Fibroblast of pulmonary artery (primary cell): ENCODE results near the gene SDK2.

Experiments used
- DNase-seq: peaks from one replicate; pipeline ENCODE4 v3.0.0-alpha.2; 2010; ENCODE audit warnings: low read depth
- H3K4me3 ChIP-seq: replicated peaks from 2 replicates; pipeline ENCODE4 v1.5.1; 2011; ENCODE audit warnings: low read depth, mild to moderate bottlenecking, control low read depth, low read length, moderate library complexity
- TF ChIP-seq, protein P1 (sequence below): IDR thresholded peaks from 2 replicates; pipeline ENCODE4 v1.5.1; 2011; ENCODE audit warnings: mild to moderate bottlenecking, control low read depth, low read length, inconsistent platforms; ENCODE audit errors: missing control alignments

Gene SDK2

DNA sequence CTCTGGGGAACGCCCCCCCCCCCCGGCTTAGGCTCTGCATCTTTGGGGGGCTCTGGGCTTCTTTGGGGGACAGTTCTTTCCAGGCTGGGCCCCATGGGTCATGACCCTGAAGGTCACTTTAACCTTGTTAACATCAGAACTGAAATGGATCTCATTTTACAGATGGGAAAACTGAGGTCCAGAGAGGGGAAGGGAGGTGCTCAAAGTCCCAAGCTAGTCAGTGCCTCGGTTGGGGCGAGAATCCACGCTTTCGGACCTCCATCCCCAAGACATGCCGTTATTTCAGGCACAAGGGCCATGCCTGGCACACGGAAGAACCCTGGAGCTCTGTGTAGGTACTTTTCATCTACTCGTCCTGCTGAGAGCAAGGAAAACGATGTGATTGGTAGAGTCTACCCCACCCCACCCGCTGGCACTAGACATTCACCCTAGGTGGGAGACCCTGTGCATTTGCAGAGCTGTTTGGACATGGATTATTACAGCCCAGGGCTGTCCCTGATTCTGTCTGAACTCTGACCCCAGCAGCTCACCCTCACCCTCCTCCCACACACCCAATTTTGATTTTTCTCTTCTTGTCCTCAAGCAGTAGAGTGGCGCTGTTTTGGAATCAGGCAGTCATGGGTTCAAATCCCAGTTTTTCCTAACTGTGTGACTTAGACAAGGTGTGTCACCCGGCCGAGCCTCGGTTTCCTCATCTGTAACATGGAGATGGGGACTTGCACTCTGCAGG is 177.4 kb downstream of the SDK2 start:
- no peak for DNase-seq
- no peak overlapping the region for H3K4me3 ChIP-seq
- TF ChIP-seq, protein P1, sequence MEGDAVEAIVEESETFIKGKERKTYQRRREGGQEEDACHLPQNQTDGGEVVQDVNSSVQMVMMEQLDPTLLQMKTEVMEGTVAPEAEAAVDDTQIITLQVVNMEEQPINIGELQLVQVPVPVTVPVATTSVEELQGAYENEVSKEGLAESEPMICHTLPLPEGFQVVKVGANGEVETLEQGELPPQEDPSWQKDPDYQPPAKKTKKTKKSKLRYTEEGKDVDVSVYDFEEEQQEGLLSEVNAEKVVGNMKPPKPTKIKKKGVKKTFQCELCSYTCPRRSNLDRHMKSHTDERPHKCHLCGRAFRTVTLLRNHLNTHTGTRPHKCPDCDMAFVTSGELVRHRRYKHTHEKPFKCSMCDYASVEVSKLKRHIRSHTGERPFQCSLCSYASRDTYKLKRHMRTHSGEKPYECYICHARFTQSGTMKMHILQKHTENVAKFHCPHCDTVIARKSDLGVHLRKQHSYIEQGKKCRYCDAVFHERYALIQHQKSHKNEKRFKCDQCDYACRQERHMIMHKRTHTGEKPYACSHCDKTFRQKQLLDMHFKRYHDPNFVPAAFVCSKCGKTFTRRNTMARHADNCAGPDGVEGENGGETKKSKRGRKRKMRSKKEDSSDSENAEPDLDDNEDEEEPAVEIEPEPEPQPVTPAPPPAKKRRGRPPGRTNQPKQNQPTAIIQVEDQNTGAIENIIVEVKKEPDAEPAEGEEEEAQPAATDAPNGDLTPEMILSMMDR = no peak

GRCh38 chr17:73465953-73466230 is 178.4 kb downstream of the SDK2 start:
- no peak for DNase-seq
- TF ChIP-seq, protein P1 = no peak
- H3K4me3 ChIP-seq = no peak overlapping the region

GRCh38 chr17:73465130-73465952 is 178.9 kb downstream of the SDK2 start:
- DNase-seq = no peak
- TF ChIP-seq, protein P1 = no peak
- no peak overlapping the region for H3K4me3 ChIP-seq

DNA sequence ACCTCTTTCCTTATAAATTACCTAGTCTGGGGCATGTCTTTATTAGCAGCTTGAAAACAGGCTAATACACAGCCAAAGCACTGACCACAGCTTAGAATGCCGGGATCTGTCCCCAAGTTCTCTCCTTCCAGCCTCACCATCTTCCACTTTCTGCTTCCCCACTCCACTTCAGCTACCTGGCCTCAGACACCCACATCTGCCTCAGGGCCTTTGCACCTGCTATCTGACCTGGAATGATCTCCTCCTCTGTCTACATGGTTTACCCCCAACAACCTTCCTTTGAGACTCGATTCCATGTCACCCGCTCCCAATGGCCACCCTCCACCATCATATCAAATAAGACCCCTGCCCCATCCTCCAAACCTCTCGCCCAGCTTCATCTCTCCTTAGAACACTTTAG is 179.8 kb downstream of the SDK2 start:
- DNase-seq = no peak
- TF ChIP-seq, protein P1 = no peak
- H3K4me3 ChIP-seq = no peak overlapping the region

DNA sequence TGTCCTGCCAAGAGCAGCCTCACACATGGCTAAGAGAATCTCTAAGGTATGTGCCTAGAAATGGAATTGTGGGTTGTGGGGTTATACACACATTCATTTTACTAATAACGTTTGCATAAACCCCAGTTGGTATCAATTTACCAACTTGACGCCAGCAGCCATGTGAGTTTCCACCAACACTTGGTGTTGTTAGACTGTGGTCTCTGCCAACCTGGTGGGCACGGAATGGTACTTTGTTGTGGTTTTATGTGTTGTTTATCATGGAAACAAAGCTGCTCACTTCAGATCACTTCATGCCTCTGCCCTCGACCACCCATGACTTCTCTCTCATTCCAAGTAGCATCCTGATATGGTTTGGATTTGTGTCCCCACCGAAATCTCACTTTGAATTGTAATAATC is 180.4 kb downstream of the SDK2 start:
- no peak overlapping the region for H3K4me3 ChIP-seq
- no peak for DNase-seq
- TF ChIP-seq, protein P1 = no peak

DNA sequence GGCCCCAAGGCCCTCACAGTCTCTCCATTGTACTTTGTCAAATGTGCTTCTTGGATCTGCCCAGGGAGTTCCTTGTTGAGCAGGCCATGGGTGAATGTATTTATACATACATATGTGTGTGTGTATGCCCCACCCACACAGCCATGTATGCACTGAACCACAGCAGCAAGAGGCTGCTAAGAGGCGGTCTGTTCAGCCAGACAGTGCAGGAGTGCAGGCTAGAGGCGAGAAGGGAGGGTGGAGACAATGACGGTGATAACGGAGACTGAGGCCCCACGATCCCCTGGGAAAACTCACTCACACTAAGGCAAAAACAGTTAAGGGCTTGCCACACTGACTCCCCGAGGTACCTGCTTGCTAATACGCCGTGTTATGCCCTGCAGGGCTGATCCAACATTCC is 181.4 kb downstream of the SDK2 start:
- TF ChIP-seq, protein P1 = no peak
- DNase-seq = no peak
- H3K4me3 ChIP-seq = no peak overlapping the region
